GM20431 (cell line): ENCODE measurements around the gene PGAP1.

ENCODE experiments used
- in situ Hi-C: fragments of 300-500 bp; cut with MseI, MboI; formaldehyde crosslinking; loops from one replicate; pipeline ENCODE4 v1.15.0; 2020; ENCODE audit warnings: low sequenced_read_pairs; ENCODE audit not compliant: unreplicated experiment

Gene PGAP1

DNA sequence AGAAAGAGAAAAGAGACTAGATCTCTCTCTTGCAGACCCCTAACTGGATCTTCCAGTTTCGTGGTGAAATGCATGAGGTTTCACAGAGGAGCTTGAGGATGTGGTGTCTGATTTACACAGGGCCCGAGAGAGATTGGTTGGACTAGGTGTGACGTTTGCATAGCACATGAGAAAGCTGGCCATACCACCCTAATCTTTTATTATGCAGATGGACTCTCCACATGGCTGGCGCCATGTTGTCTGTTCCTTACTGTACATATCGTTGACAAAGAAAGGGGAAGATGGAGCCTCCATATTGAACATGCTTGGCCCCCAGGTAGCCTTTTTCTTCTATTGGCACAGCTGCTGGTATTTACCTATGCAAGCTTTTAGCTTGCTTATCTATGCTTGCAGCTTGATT lies 27.5 kb upstream of the PGAP1 start:
- in situ Hi-C loops: no loop called here

- in situ Hi-C loops: no loop called here
Measured at GRCh38 chr2:196952936-196953335, 26.4 kb upstream of the PGAP1 start.

GRCh38 chr2:196951973-196952372 lies 25.5 kb upstream of the PGAP1 start:
- in situ Hi-C loops: no loop called here

- in situ Hi-C loops: no loop called here
Measured at GRCh38 chr2:196949116-196949515, 22.6 kb upstream of the PGAP1 start.

DNA sequence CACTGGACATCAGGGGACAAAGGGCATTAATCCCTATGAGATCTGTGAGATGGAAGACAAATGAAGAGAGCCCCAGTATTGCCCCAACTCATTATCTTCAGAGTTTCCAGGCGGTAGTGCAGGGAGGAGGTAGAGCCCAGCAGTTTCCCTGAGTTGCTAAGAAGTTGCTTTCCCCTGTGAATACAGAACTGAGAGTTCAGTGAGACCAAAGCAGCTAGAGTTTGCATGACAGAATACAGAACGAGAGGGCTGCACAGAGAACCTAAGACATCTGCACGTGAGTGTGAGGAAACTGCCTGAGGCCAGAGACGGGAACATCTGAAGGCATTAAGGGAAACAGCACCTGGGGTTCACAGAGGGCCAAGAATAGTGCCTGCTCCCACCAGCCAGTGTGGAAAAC lies 18.1 kb upstream of the PGAP1 start:
- in situ Hi-C loops: no loop called here

DNA sequence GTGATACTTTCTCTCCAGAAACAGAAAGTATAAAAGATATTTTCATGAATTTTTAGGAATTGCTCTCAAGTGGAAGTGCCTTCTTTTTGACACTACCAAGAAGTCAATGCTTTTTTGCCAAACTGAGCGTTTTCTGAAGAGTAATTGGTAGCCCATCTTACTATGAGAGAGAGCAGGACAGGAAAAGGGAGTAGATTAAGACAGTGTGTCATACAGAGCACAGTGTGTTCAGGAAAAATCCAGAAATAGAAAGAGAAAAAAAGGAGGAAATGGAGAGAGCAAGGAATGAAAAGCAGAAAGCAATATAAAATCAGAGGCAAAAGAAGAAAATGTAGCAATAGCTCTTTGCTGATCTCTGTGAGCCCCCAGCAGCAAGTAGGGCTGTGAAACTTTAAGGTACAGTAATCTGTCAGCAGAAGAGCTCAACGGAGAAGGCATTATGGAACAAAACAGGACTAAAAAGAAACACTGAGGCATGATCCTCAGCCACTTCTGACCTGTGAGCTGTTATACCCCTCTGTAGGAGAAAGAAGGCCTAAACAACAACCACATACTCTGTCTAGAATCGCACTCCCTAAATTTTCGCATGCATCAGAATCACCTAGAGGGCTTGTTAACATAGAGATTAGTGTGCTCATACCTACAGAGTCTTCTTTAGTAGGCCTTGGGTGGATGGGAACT lies 15.0 kb upstream of the PGAP1 start:
- in situ Hi-C loops: no loop called here

DNA sequence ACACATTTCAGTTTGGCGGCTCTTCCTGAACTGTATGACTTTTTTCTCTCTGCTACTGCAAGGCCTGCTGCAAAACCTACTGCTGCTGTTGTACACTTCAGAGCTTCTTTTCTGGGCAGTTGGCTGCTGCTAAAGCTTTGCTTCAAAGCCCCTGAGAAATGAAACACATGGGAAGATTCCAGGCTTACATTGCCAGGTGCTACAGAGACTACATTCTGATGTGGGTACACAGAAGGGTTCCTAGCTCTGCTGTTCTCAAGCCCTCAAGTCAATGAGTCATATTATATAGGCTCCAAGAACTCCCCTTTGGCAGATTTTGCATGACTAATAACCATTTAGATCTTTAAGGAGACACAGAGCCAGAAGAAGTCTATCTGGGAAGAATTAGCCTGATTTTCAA lies 12.9 kb upstream of the PGAP1 start:
- in situ Hi-C loops: no loop called here

DNA sequence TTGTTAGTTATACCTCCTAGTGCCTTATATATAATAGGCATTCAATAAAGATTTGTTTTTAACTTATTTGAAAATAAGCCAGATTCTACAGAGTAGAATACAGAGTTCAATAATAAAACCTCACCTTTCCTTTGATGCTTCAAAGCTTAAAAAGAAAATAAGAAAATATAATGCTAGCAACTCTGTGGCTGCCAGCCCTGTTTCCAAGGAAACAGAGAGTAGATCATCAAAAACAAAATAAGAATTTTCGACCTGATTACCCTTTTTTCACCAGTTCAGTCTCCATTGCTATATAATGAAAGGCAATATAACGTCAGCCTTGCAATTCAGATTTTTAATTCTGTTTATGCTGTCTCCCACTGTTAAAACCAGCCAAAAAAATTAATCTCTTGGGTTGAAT lies 8.9 kb upstream of the PGAP1 start:
- in situ Hi-C loops: no loop called here

DNA sequence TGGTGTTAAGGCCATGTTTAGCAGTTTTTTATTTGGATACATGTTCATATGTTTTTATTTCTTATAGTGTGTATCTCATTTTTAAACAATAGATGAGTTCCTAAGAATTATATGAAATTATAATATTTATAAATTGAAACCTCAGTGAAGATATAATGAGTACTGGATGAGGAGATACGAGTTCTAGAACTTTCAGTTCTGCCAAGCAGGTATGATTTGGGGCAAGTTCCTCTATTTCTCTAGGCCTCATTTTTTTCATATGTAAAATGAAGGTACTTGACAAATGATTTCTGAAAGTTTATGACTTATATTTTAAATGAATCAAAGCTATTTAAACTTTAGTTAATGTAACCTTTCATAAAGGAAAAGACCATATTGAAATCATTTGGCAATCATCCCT lies 8.2 kb upstream of the PGAP1 start:
- in situ Hi-C loops: no loop called here

DNA sequence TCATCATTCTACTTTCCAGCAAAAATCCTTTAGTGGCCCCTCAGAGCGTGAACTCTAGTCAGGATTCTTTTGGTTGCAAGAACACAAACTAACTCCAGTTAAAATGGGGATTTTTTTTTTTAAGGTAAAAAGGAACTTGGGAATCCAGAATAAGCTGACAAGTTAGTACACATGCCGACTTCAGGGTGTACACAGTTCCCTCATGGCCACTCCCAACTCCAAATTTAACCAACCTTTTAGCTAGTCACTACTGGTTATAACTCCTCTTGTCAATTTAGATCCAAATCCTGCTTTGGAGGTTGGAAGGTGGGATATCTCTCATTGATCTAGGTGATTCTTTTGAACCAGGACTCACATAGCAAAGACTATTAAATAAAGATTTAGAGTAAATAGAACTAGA lies 5.0 kb upstream of the PGAP1 start:
- in situ Hi-C loops: no loop called here

DNA sequence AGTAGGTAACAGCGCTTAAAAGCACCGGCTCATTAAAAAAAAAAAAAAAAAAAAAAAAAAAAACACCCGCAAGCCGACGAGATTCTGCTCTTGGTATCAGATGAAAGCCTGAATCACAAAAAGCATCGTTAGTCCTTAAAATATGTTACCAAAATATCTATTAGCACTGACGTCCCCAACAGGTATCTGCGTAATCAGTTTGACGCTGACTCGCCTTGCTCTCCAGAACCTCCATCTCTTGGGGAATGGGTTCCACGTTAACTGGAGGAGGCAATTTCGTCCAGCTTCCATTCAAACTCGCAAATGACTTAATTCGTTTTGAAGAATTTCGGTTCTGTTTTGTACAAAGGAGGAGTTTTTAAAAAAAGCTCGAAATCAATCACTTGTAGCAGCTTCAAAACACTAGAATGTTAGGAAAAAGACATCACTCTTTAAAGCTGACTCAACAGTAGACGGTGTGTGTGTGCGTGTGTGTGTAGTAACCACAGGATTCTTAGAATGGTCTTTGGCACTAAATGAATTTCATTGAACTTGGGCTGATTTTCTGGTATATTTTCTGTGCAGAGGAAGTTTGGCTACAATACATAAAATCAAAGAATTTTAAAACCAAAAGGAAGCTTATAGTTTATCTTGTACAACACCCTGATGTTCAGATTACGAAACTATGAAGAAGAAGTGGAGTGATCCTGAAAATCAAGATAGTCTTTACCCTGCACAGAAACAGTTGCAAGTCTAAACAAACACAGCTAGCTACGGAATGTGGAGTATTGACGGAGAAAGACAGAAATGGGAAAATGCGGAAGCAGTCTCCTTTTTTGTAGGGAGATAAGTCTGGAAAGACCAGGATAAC lies 1.1 kb upstream of the PGAP1 start:
- in situ Hi-C loops: no loop called here

GRCh38 chr2:196925768-196926561 lies 542 bp downstream of the PGAP1 start:
- in situ Hi-C loops: no loop called here

GRCh38 chr2:196925051-196925767 lies 1.3 kb downstream of the PGAP1 start:
- in situ Hi-C loops: no loop called here

DNA sequence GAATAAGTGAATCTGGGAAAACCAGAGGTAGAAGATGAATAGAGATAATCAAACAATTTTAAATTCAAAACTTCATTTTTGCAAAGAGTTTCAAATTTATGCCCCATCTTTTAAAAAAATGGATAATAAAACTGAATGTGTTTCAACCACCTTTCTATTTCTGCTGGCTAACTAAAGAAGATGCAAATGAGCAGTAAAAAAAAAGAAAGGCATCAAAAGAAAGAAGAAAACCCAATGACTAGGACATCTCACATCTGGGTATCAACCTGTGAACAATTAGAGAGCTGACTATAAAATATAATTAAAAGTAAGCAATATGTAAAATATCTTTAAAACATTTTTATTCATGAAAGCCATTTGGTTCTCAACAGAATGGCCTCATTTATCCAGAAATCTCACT lies 2.5 kb downstream of the PGAP1 start:
- in situ Hi-C loops: no loop called here

DNA sequence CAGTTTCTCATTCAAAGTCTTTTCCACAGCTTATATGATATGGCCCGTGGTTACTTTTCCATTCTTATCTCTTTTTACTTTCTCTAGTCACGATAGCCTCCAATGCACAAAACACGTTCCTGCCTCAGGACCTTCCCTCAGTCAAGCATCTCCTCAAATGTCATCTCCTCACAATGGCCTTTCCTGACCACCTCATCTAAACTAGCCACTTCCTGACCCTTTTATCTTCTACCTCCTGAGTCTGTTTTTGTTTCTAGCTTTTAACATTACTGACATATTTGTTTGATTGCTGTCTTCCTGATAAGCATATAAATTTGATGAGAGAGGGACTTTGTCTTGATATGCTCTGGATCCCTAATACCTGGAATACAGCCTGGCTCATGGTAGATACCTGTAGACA lies 7.6 kb downstream of the PGAP1 start:
- in situ Hi-C loops: no loop called here

GRCh38 chr2:196917802-196918201 lies 8.7 kb downstream of the PGAP1 start:
- in situ Hi-C loops: no loop called here

- in situ Hi-C loops: no loop called here
Measured at GRCh38 chr2:196915507-196916189, 10.9 kb downstream of the PGAP1 start.

DNA sequence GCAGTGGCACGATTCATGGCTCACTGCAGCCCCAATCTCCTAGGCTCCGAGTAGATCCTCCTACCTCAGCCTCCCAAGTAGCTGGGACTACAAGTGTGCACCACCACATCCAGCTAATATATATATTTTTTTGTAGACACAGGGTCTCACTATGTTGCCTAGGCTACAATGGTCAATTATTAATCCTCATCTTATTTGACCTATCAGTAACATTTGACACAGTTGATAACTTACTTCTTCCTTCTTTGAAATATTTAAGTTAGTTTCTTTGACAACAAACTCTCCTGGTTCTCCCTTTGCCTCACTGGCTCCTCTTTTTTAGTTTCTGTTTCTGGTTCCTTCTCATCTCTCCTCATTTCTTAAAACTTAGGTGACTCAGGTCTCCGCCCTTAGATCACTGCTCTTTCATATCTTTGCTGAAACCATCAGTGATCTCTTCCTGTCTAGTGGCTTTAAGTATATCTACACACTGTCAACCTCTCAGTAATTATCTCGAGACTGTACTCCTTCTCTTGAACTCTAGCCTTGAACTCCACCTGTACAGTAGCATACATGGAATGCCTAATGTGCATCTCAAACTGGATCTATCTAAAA lies 11.5 kb downstream of the PGAP1 start:
- in situ Hi-C loops: no loop called here

DNA sequence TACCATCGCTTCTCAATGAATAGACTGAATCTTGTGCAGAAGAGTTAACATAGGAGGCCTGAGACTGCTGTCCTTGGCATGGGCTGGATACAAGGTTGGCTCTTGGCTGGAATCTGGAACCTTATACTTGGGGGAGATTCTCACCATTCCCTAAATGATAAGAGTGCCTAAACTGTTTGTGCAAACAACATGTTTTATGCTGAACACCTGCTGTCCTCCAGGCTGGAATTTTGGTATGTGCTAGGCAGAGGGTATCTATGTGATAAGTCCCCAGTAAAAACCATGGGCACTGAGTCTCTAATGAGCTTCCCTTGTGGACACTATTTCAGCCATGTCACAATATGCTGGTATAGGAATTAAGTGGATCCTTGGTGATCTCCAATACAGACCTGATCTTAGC lies 12.8 kb downstream of the PGAP1 start:
- in situ Hi-C loops: no loop called here
